GM20000 (cell line): ENCODE results near the gene CFAP221.

Experiments used
- DNase-seq: peaks from one replicate; pipeline ENCODE4 v3.0.0; 2012; ENCODE audit warnings: low spot score
- TF ChIP-seq, protein P1 (sequence below): IDR thresholded peaks from 2 replicates; pipeline ENCODE4 v1.5.1; 2012; ENCODE audit warnings: mild to moderate bottlenecking, control low read depth; ENCODE audit errors: extremely low read depth, missing control alignments

Gene CFAP221

DNA sequence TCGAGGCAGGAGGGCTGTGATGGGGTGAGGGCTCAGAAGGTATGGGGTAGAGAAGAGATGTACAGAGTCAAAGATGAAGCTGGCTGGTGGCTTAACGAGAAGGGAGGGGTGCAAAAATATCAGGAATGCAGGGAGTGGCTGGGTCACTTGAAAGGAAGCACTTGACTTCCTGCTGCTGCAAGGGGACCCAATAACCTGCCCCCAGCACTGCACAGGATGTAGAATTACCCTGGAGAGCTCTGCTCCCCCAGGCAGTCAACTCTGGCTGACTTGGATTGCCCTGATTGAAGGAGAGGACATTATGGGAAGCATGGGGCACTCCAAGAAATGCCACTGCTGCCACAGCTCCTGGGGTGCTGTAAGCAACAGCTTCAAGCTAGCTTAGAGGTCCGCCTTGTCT lies 41.8 kb downstream of the CFAP221 start:
- TF ChIP-seq, protein P1, sequence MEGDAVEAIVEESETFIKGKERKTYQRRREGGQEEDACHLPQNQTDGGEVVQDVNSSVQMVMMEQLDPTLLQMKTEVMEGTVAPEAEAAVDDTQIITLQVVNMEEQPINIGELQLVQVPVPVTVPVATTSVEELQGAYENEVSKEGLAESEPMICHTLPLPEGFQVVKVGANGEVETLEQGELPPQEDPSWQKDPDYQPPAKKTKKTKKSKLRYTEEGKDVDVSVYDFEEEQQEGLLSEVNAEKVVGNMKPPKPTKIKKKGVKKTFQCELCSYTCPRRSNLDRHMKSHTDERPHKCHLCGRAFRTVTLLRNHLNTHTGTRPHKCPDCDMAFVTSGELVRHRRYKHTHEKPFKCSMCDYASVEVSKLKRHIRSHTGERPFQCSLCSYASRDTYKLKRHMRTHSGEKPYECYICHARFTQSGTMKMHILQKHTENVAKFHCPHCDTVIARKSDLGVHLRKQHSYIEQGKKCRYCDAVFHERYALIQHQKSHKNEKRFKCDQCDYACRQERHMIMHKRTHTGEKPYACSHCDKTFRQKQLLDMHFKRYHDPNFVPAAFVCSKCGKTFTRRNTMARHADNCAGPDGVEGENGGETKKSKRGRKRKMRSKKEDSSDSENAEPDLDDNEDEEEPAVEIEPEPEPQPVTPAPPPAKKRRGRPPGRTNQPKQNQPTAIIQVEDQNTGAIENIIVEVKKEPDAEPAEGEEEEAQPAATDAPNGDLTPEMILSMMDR = no peak
- no peak for DNase-seq

DNA sequence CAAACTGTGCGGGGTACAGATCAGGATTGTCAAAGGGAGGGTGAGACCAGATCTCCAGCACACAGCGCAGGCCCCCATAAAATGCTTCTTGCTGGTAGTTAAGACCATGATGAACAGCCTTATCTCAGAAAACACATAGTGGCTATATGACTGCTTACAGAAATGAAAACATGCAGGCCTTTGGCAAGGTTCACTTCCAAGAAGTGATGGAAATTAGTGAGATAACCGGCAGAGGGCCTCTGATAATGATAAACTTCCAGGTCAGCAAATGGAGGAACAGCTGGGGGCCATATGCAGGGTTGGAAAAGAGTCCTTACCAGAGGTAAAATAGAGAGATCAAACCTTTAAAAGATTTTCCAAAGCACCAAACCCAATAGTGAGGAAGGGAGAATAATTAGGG lies 46.6 kb downstream of the CFAP221 start:
- TF ChIP-seq, protein P1 = no peak
- no peak for DNase-seq

DNA sequence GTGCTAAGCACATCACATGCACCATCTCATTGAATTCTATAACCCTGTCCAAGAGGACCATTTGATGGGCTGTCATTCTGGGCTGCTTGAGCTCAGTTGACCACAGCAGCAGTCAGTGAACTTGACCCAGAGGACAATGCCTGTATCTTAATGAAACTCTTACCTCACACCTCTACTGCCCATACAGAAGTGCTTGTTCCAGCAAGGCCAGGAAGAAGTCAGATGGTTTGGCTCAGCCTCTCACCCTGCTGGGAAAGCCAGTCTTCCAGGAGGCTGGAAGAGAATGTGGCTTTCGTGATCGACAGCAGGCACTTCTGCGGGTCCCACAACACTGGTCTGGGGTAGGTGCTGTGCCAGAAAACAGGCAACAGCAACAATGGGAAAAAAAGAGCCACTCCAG lies 47.3 kb downstream of the CFAP221 start:
- no peak for DNase-seq
- TF ChIP-seq, protein P1 = no peak

DNA sequence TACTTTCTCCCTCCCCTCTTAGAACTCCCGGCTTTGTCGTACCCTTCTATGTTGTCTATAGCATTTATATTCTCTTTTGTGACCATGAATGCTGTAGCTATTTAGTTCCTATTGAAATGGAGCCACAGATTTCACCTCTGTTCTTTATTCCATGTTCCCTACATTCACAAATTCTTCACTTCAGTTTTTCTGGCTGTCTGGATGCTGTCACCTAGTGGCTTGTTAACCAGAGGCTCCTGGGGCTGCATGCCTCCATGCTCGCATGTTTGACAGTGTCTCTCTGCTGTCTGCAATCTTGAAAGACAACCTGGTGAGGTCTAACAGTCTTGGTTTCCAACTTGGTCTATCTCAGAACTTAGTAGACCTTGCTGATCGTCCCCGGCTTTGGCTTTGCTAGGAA lies 48.2 kb downstream of the CFAP221 start:
- no peak for DNase-seq
- TF ChIP-seq, protein P1 = no peak

DNA sequence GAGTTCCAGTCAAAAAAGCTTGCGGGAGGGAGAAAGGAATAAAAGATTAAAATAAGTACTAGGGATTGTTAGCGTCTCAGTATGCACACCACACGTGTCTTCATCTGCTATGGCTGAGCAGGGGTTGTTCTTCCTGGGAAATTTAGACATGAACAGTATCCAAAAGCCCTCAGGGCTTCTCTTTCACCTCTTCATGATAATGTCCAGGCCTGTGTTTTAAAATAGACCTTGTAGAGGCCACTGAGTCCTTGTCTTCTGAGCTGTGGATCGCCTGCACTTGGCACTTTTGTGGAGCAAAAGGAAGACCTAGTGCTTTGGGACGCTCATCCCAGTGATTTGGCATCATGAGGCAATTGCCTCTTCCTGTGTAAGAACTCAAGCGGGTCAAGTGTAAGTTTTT lies 52.4 kb downstream of the CFAP221 start:
- TF ChIP-seq, protein P1 = no peak
- no peak for DNase-seq

DNA sequence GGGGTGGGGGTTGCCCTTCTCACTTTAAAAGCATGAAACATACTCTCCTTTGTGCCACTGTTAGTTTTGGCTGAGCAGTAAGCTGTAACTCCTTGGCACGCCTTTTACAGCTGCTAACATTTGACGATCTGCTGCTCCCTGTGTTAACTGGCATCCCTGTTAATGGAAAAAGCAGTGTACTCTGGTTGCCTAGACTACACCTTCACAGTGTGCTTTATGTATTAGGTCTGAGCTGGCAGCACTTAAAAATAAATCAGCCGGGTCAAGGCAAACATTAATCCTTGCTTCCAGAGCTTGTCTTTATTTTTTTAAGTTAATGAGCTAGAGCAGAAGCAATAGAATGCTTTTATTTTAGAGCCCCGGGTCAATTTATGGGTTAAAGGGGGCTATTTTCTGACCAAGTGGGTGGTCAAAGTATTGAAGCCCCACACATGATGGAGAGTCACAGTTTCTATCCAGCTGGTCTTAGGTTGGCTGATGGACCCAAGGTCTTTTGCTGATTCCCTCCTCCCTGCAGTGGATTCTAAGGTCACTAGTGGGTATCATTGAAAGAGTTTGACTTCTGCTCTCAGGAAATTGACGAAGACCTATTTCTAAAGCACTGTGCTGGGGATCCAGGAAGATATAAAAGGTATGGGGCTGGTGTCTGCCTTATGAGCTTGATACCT lies 54.5 kb downstream of the CFAP221 start:
- no peak for DNase-seq
- TF ChIP-seq, protein P1 = no peak

DNA sequence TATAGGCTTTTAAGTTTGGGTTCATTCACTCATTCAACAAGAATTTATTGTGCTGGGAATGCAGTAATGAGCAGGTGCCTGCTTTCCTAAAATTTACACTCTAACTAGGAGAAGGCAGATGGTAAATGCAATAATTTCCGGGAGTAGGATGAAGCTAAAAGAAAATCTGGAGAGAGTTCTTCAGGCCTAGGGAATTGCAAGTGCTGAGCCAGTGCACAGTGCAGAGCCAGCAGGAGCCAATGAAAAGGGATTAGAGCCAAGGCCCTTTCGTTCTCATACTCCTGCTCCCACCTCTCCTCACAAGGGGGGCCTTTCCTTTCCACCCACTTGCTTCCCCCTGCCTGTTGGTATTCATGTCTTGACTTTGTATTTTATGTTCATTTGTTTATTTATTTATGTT lies 55.1 kb downstream of the CFAP221 start:
- TF ChIP-seq, protein P1 = no peak
- DNase-seq = no peak
